Measurements from ENCODE around the gene NDUFAF3. TPM values are rescaled to one million over a fixed set of nuclear protein-coding genes. Genes with fewer than 3 reads are reported as not detected.

NDUFAF3 gene
- total and polyA plus RNA-seq, 10 of the 15 experiments (the other 5 are each of a cell fraction or from before 2014, with no cell fraction given), result 25.4 to 228 (median 63.9) TPM

- ATAC-seq, result no peak
- no peaks in the 10 kb centered on the region for H4K20me1 ChIP-seq (ENCODE audit: control insufficient read depth, insufficient read depth)
- no peak overlapping the region for H3K27ac ChIP-seq (ENCODE audit: control insufficient read depth, insufficient read depth)
- H3K9ac ChIP-seq (ENCODE audit: control insufficient read depth, insufficient read depth, low read length), result no peak overlapping the region
- DNase-seq (ENCODE audit: low read depth, low spot score), result no peak
- peak overlapping the region; percentile 50 for H3K4me2 ChIP-seq (ENCODE audit: control insufficient read depth, insufficient read depth)
- BruUV-seq (replicated peaks), result no TSS peak
- peaks cover 19% of the 10 kb centered on the region in 2 experiments for H3K36me3 ChIP-seq (ENCODE audit: control insufficient read depth in 2 of 2, insufficient read depth in 2 of 2, low read length in 1 of 2)
- H3K27me3 ChIP-seq (replicated peaks in 1 of 2; ENCODE audit: control insufficient read depth in 2 of 2, insufficient read depth in 2 of 2, low read length in 1 of 2), result no peaks in the 10 kb centered on the region
- TF ChIP-seq CUX1 (IDR thresholded peaks at IDR 0.05; ENCODE audit: insufficient replicate concordance, low read depth, low read length), result no peak
- no peak for TF ChIP-seq JUND (IDR thresholded peaks at IDR 0.05; ENCODE audit: low read depth, low read length)
- no peak for TF ChIP-seq FOXK2 (IDR thresholded peaks at IDR 0.05)
- TF ChIP-seq MLLT1 (IDR thresholded peaks at IDR 0.05), result no peak
- TF ChIP-seq SP1 (IDR thresholded peaks at IDR 0.05; ENCODE audit: low read depth, low read length), result no peak
- TF ChIP-seq RAD51 (IDR thresholded peaks at IDR 0.05), result no peak
- RAD21 ChIA-PET (ENCODE audit: unreplicated experiment), result interaction anchor here (0.9 kb wide), 1 partner anchor 17 kb away, joined by 3 read pairs; the partner anchor contains the start of gene WDR6
- H3K79me2 ChIP-seq (ENCODE audit: control insufficient read depth, insufficient read depth, low read length), result peaks cover 65% of the 10 kb centered on the region
- SMC1A ChIA-PET (ENCODE audit: uncharacterized antibody, unreplicated experiment), result interaction anchor here (1.5 to 6.1 kb wide), 3 partner anchors 17 to 134 kb away, joined by 3 to 31 read pairs (median 3); partner anchors contain the start of genes P4HTM and WDR6
- POLR2A ChIA-PET, result interaction anchor here (0.6 to 1.2 kb wide), 5 partner anchors 8 to 389 kb away, joined by 3 to 4 read pairs (median 3); partner anchors contain the start of genes P4HTM and SLC26A6
- no peaks in the 10 kb centered on the region for H3K9me3 ChIP-seq (replicated peaks; ENCODE audit: control insufficient read depth, insufficient read depth, low read length)
- WGBS (ENCODE audit: insufficient coverage, insufficient replicate concordance, low lambda C conversion rate, missing lambda C conversion rate), result 63% methylated on average over 4 of the region's 4 CpGs
- intact Hi-C loops (cut with micrococcal nuclease; ENCODE audit: unreplicated experiment) (loop anchor here (10.0 kb wide), 2 partner anchors 321 to 651 kb away; partner anchors contain the start of genes APEH and USP4), in situ Hi-C loops (cut with MboI) (no loop called here)
- no peak overlapping the region for H3K4me3 ChIP-seq
- no peak overlapping the region for H2AFZ ChIP-seq (ENCODE audit: control insufficient read depth, low read depth, low read length)
- FAIRE-seq, result no peak
- H3K4me1 ChIP-seq (ENCODE audit: control insufficient read depth, insufficient read depth, low read length), result peaks cover 16% of the 10 kb centered on the region
- CTCF ChIA-PET, result interaction anchor here (0.8 to 4.8 kb wide), 3 partner anchors 17 to 633 kb away, joined by 3 to 41 read pairs (median 15); partner anchors contain the start of gene WDR6
Observed at GRCh38 chr3:49023775-49024174, 1.9 kb downstream of the NDUFAF3 start.

All from GM12878 (cell line).